GM18520 (cell line): ENCODE data around the gene SCP2.

Experiments used
- ATAC-seq: cut with Tn5 transposase; IDR thresholded peaks from one replicate; pipeline ENCODE4 v1.9.1; 2021; ENCODE audit not compliant: unreplicated experiment

Gene SCP2

GRCh38 chr1:52927212-52928014, at the start of gene SCP2:
SCP2 (plus strand) TSS chr1:52927276; CDS start chr1:52927397, 121 bp downstream.
- no peak for ATAC-seq

- no peak for ATAC-seq
Measured at GRCh38 chr1:52877554-52877953, 49.5 kb upstream of the SCP2 start.

- ATAC-seq, result no peak
Measured at GRCh38 chr1:52880206-52880605, 46.9 kb upstream of the SCP2 start.

GRCh38 chr1:52887483-52887882, 39.6 kb upstream of the SCP2 start:
- ATAC-seq, result no peak

- ATAC-seq, result no peak
Measured at GRCh38 chr1:52892424-52893215, 34.5 kb upstream of the SCP2 start.

- ATAC-seq, result no peak
Measured at GRCh38 chr1:52899445-52899894, 27.6 kb upstream of the SCP2 start.

GRCh38 chr1:52900402-52900801, 26.7 kb upstream of the SCP2 start:
- no peak for ATAC-seq

- no peak for ATAC-seq
Measured at GRCh38 chr1:52901384-52901783, 25.7 kb upstream of the SCP2 start.

- no peak for ATAC-seq
Measured at GRCh38 chr1:52904208-52904926, 22.7 kb upstream of the SCP2 start.

GRCh38 chr1:52904927-52905698, 22.0 kb upstream of the SCP2 start:
- no peak for ATAC-seq

- no peak for ATAC-seq
Measured at GRCh38 chr1:52906135-52906603, 20.9 kb upstream of the SCP2 start.

- no peak for ATAC-seq
Measured at GRCh38 chr1:52907068-52907811, 19.8 kb upstream of the SCP2 start.

GRCh38 chr1:52907812-52908153, 19.3 kb upstream of the SCP2 start:
- no peak for ATAC-seq

- no peak for ATAC-seq
Measured at GRCh38 chr1:52911541-52911940, 15.5 kb upstream of the SCP2 start.

GRCh38 chr1:52913014-52913413, 14.1 kb upstream of the SCP2 start:
- ATAC-seq, result no peak

GRCh38 chr1:52913537-52913936, 13.5 kb upstream of the SCP2 start:
- no peak for ATAC-seq

GRCh38 chr1:52914463-52914862, 12.6 kb upstream of the SCP2 start:
- ATAC-seq, result no peak

GRCh38 chr1:52915211-52915854, 11.7 kb upstream of the SCP2 start:
- ATAC-seq, result no peak

GRCh38 chr1:52915855-52916220, 11.2 kb upstream of the SCP2 start:
- ATAC-seq, result no peak
